ENCODE measurements around the gene MACO1. TPM values are rescaled to one million over a fixed set of nuclear protein-coding genes. Genes with fewer than 3 reads are reported as not detected.
A peak's percentile ranks its signal among the peaks of the same experiment; 100 is the strongest.

The MACO1 gene
- total and polyA plus RNA-seq, 10 of the 15 experiments (the other 5 are each of a cell fraction or from before 2014, with no cell fraction given), result 3.2 to 19.8 (median 10.3) TPM

GRCh38 chr1:25522031-25522655, 91.4 kb downstream of the MACO1 start (continued):
- TF ChIP-seq SUZ12 (IDR thresholded peaks at IDR 0.05; ENCODE audit: unreplicated experiment), result no peak
- TF ChIP-seq HSF1 (IDR thresholded peaks at IDR 0.05; ENCODE audit: low read depth, low read length), result no peak
- TF ChIP-seq SMARCA5 (IDR thresholded peaks at IDR 0.05), result no peak
- TF ChIP-seq ZBED1 (IDR thresholded peaks at IDR 0.05; ENCODE audit: borderline replicate concordance), result no peak
- TF ChIP-seq ZSCAN29 (IDR thresholded peaks at IDR 0.05), result no peak
- TF ChIP-seq RELB (IDR thresholded peaks at IDR 0.05; ENCODE audit: low read depth), result peak; percentile 42; the same call in 1 of the 2 replicates
- TF ChIP-seq CEBPB (IDR thresholded peaks at IDR 0.05; ENCODE audit: borderline replicate concordance in 1 of 2, low read depth in 2 of 2, low read length in 2 of 2), result no peak
- no peak for TF ChIP-seq POU2F2 (IDR thresholded peaks at IDR 0.05; ENCODE audit: borderline replicate concordance, low read depth, low read length)
- 0 out of 2 replicates have a peak, but pooled peaks have one; percentile 44 for TF ChIP-seq ZNF217 (IDR thresholded peaks at IDR 0.05)
- no peak for TF ChIP-seq ESRRA (IDR thresholded peaks at IDR 0.05; ENCODE audit: low read length)
- TF ChIP-seq BCLAF1 (IDR thresholded peaks at IDR 0.05), result no peak
- TF ChIP-seq ASH2L (IDR thresholded peaks at IDR 0.05; ENCODE audit: borderline replicate concordance, low read depth), result no peak
- TF ChIP-seq WRNIP1 (IDR thresholded peaks at IDR 0.05; ENCODE audit: borderline replicate concordance, low read depth, low read length), result no peak
- no peak for TF ChIP-seq SMAD1 (IDR thresholded peaks at IDR 0.05; ENCODE audit: low read depth, partially characterized antibody)
- TF ChIP-seq REST (IDR thresholded peaks at IDR 0.05; ENCODE audit: low read depth, low read length), result no peak
- no peak for TF ChIP-seq STAT3 (IDR thresholded peaks at IDR 0.05; ENCODE audit: low read depth, low read length)
- TF ChIP-seq BCL3 (IDR thresholded peaks at IDR 0.05; ENCODE audit: borderline replicate concordance, insufficient read depth, low read depth, low read length, poor library complexity, severe bottlenecking), result no peak
- 0 out of 2 replicates have a peak, but pooled peaks have one; percentile 19 for TF ChIP-seq NR2F1 (conservative IDR thresholded peaks at IDR 0.05)
- no peak for TF ChIP-seq CBFB (IDR thresholded peaks at IDR 0.05; ENCODE audit: low read depth)
